ENCODE results near the gene ZNF618.

ZNF618 gene

GRCh38 chr9:113872485-113873143, 3.5 kb upstream of the ZNF618 start:
- TF ChIP-seq CTCF (IDR thresholded peaks at IDR 0.05; ENCODE audit: insufficient read depth, missing control alignments), result no peak
- DNase-seq (ENCODE audit: insufficient read length, low spot score) (no peak), FAIRE-seq (no peak)

- TF ChIP-seq CTCF (IDR thresholded peaks at IDR 0.05; ENCODE audit: insufficient read depth, missing control alignments), result no peak
- no peak for DNase-seq (ENCODE audit: insufficient read length, low spot score)
- no peak for FAIRE-seq
Observed at GRCh38 chr9:113873446-113873845, 2.7 kb upstream of the ZNF618 start.

- TF ChIP-seq CTCF (IDR thresholded peaks at IDR 0.05; ENCODE audit: insufficient read depth, missing control alignments), result no peak
- FAIRE-seq (no peak), DNase-seq (ENCODE audit: insufficient read length, low spot score) (no peak)
Observed at GRCh38 chr9:113873926-113874325, 2.2 kb upstream of the ZNF618 start.

- DNase-seq (ENCODE audit: insufficient read length, low spot score), result no peak
- no peak for FAIRE-seq
- TF ChIP-seq CTCF (IDR thresholded peaks at IDR 0.05; ENCODE audit: insufficient read depth, missing control alignments), result no peak
Observed at GRCh38 chr9:113875459-113876150, 504 bp upstream of the ZNF618 start.

- FAIRE-seq (no peak), DNase-seq (ENCODE audit: insufficient read length, low spot score) (no peak)
- no peak for TF ChIP-seq CTCF (IDR thresholded peaks at IDR 0.05; ENCODE audit: insufficient read depth, missing control alignments)
Observed at GRCh38 chr9:113876993-113877368, 872 bp downstream of the ZNF618 start.

- no peak for TF ChIP-seq CTCF (IDR thresholded peaks at IDR 0.05; ENCODE audit: insufficient read depth, missing control alignments)
Observed at GRCh38 chr9:113879318-113879717, 3.2 kb downstream of the ZNF618 start.

GRCh38 chr9:113879911-113880310, 3.8 kb downstream of the ZNF618 start:
- TF ChIP-seq CTCF (IDR thresholded peaks at IDR 0.05; ENCODE audit: insufficient read depth, missing control alignments), result no peak
- DNase-seq (ENCODE audit: insufficient read length, low spot score) (no peak), FAIRE-seq (no peak)

More at GRCh38 chr9:113879318-113879717, 3.2 kb downstream of the ZNF618 start:
- FAIRE-seq (no peak), DNase-seq (ENCODE audit: insufficient read length, low spot score) (no peak)
